Measurements from ENCODE around the gene SLC7A7. TPM values are rescaled to one million over a fixed set of nuclear protein-coding genes. Genes with fewer than 3 reads are reported as not detected.

The SLC7A7 gene
- total and polyA plus RNA-seq, 5 donors = 3.1 to 13.6 (median 7.5) TPM

DNA sequence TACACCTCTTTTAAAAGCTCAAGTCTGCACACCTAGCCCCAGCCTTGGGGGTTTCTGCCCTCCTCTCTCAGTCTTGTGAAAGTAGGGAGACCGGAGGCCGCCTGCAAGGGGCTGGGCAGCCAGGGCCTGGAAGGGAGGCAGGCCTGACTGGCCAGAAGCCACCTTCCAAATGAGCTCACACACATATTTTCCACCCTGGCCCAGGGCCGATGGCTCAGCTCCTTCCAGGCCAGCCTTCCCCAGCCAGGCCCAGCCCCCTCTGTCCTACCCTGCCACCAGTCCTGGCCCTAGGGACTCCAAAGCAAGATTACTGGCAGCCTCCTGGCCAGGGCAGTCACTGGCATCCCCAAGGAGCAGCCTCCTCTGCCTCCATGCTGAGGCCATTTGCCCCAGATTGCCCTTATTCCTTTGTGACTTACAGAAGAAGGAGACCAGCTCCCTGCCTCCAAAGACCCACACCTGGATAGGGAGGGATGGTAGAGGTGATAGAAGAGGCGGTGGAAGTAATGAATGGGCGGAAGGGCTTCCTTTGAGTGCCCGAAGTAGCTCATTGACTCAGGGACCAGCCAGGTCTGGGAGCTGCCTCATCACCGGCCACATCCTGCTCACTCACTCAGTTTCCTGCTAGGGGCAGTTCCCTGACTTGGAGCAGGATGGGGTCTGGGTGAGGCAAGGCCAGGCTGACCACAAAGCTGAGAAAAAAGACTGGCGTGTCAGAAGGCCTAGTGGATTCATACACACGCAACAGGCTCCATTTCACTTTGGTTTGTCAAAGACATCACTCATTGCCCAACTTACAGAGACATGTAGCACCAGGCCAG is 35.9 kb upstream of the SLC7A7 start:
- Histone ChIP-seq H3K27me3 (ENCODE audit: control insufficient read depth, insufficient read depth) (no peaks in the 10 kb centered on the region), H3K4me3 (ENCODE audit: low read length) (no peak overlapping the region), H3K4me1 (ENCODE audit: control insufficient read depth, insufficient read depth, low read length) (peaks cover 25% of the 10 kb centered on the region), H3K27ac (ENCODE audit: low read length) (peak overlapping the region; percentile 82), H3K9me3 (ENCODE audit: control insufficient read depth, low read length) (no peaks in the 10 kb centered on the region)
- DNase-seq (peak; percentile 95 to 98 (median 97)), ATAC-seq (peak; percentile 82 to 86)
- WGBS = 36% methylated on average over 9 of the region's 9 CpGs
- intact Hi-C loops (cut with DNase I) = loop anchor here in 3 of 4 donors (1.0 to 10.0 kb wide), 5 partner anchors 28 to 466 kb away; no protein-coding TSS in a partner anchor

DNA sequence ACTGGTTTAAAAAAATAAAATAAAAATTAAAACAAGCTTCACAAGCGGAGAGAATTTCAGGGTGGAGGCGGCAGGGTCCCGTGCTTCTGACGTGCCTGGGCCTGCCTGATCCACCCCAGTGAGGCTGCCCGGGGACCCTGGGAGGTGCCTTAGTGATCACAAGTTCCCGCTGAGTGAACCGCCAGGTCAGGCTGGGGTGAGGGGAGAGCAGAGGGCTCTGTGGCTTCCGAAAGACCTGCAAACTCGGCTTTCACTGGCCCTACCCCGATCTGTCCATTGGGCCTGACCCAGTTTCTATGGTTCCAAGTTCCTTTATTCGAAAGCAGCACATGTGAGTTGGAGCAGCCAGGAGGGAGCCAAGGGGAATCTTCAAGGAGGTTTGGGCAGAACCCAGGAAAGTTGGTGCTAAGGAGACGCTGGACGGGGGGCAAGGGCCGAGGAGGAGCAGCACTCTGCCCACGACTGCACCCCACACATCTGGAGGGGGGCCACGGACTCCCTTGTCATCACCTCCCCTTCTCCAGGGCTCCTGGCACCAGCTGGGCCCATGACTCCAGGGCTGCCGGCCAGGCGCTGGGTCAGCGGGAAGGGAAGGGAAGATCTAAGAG is 34.1 kb upstream of the SLC7A7 start:
- WGBS = 48% methylated on average over 19 of the region's 19 CpGs
- Histone ChIP-seq H3K9me3 (ENCODE audit: control insufficient read depth, low read length) (no peaks in the 10 kb centered on the region), H3K4me3 (ENCODE audit: low read length) (no peak overlapping the region), H3K27ac (ENCODE audit: low read length) (peak overlapping the region; percentile 94), H3K4me1 (ENCODE audit: control insufficient read depth, insufficient read depth, low read length) (peaks cover 25% of the 10 kb centered on the region), H3K27me3 (ENCODE audit: control insufficient read depth, insufficient read depth) (no peaks in the 10 kb centered on the region)
- intact Hi-C loops (cut with DNase I) = no loop called here
- DNase-seq = peak; percentile 79 to 92 (median 89)
- ATAC-seq = peak; percentile 9 to 19

DNA sequence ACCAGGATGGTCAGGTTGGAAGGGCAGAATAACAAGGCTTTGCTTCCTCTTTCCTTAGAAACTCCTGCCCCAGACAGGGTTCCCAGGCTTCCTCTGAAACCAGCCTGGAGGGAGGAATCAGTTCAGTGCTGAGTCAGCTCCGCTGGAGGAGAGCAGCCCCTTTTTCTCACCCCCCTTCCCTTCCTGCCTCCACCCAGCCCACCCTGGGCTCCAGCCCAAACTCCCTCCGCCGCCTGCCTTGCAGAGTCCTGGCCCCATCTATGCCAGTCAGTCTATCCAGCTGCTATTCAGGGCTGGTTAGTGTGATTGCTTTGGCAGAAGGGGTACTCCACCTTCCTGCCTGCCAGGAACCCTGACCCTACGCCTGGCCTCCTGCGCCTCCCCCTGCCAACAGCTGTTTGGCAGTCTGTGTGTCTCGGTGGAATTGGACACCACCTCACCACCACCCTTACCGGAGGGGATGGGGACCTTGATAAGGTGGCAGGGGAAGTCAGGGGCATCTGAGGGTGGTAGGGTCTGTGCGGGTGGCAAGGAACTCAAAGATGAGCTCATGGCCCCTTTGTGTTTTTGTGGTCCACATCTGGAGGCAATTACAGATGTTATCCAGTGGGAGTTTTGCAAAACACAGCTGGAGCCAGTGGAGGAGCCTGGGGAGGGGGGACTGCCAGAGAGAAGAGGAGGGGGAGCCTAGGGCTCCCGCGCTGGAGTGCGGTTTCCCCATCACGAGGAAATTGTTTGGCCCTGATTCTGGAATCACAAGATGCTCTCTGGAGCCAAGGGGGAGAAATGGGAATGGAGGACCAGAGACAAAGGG is 33.3 kb upstream of the SLC7A7 start:
- DNase-seq (peak; percentile 82 to 94 (median 90)), ATAC-seq (peak; percentile 69 to 70)
- no peaks in the 10 kb centered on the region for H3K9me3 ChIP-seq (ENCODE audit: control insufficient read depth, low read length)
- peaks cover 25% of the 10 kb centered on the region for H3K4me1 ChIP-seq (ENCODE audit: control insufficient read depth, insufficient read depth, low read length)
- peak overlapping the region; percentile 94 for H3K27ac ChIP-seq (ENCODE audit: low read length)
- 4% methylated on average over 12 of the region's 12 CpGs for WGBS
- H3K4me3 ChIP-seq (ENCODE audit: low read length) = no peak overlapping the region
- no peaks in the 10 kb centered on the region for H3K27me3 ChIP-seq (ENCODE audit: control insufficient read depth, insufficient read depth)
- intact Hi-C loops (cut with DNase I) = no loop called here

DNA sequence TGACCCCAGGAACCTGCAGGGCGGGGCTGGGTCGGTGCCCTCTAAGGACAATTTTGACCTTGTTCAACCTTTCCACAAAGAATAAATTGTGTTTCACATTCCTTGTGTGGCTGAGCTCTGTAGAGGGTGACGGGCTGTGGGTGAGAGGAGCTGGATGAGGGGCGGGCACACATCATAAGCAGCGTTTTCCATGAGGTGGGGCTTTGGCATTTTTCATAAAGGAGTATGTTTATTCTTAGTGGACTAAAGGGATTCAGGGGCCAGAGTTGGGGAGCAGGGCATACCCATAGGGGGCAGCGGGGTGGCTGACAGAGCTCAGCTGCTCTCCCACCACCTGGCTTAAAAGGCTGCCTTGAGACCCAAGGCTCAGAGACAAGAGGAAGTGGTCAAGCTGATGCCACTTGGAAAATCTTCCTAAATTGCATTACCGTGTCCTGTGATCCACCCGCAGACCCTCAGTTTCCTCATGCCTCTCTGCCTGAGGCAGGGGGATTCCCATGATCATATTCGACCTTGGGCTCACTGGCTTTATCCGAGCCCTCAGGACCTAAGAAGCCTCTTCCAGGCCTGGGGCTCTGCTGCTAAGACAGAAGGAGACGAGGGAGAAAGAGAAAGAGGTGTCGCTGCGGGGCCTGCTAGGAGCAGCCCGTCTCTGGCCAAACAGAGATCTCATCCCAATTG is 32.6 kb upstream of the SLC7A7 start:
- H3K4me3 ChIP-seq (ENCODE audit: low read length) = no peak overlapping the region
- H3K27ac ChIP-seq (ENCODE audit: low read length) = peak overlapping the region; percentile 94
- ATAC-seq (no peak), DNase-seq (peak in 1 of 3 donors; percentile 56)
- H3K9me3 ChIP-seq (ENCODE audit: control insufficient read depth, low read length) = no peaks in the 10 kb centered on the region
- intact Hi-C loops (cut with DNase I) = no loop called here
- 40% methylated on average over 14 of the region's 14 CpGs for WGBS
- no peaks in the 10 kb centered on the region for H3K27me3 ChIP-seq (ENCODE audit: control insufficient read depth, insufficient read depth)
- H3K4me1 ChIP-seq (ENCODE audit: control insufficient read depth, insufficient read depth, low read length) = peaks cover 25% of the 10 kb centered on the region

DNA sequence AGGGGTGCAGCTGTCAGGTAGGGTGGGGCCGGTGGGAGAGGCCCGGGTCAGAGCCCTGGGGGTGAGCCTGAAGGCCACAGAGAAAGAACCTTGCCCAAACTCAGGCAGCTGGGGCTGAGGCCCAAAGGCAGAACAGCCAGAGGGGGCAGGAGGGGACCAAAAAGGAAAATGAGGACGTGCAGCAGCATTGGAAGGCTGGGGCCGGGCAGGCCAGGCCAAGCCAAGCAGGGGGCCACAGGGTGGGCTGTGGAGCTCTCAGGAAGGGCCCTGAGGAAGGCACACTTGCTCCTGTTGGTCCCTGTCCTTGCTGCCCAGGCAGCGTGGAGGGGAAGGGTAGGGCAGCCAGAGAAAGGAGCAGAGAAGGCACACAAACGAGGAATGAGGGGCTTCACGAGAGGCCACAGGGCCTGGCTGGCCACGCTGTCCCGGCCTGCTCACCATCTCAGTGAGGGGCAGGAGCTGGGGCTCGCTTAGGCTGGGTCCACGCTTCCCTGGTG is 31.6 kb upstream of the SLC7A7 start:
- Histone ChIP-seq H3K27me3 (ENCODE audit: control insufficient read depth, insufficient read depth) (no peaks in the 10 kb centered on the region), H3K4me3 (ENCODE audit: low read length) (no peak overlapping the region), H3K27ac (ENCODE audit: low read length) (peak overlapping the region; percentile 5), H3K9me3 (ENCODE audit: control insufficient read depth, low read length) (no peaks in the 10 kb centered on the region), H3K4me1 (ENCODE audit: control insufficient read depth, insufficient read depth, low read length) (peaks cover 25% of the 10 kb centered on the region)
- DNase-seq = no peak
- ATAC-seq = no peak
- intact Hi-C loops (cut with DNase I) = no loop called here
- 71% methylated on average over 11 of the region's 11 CpGs for WGBS

DNA sequence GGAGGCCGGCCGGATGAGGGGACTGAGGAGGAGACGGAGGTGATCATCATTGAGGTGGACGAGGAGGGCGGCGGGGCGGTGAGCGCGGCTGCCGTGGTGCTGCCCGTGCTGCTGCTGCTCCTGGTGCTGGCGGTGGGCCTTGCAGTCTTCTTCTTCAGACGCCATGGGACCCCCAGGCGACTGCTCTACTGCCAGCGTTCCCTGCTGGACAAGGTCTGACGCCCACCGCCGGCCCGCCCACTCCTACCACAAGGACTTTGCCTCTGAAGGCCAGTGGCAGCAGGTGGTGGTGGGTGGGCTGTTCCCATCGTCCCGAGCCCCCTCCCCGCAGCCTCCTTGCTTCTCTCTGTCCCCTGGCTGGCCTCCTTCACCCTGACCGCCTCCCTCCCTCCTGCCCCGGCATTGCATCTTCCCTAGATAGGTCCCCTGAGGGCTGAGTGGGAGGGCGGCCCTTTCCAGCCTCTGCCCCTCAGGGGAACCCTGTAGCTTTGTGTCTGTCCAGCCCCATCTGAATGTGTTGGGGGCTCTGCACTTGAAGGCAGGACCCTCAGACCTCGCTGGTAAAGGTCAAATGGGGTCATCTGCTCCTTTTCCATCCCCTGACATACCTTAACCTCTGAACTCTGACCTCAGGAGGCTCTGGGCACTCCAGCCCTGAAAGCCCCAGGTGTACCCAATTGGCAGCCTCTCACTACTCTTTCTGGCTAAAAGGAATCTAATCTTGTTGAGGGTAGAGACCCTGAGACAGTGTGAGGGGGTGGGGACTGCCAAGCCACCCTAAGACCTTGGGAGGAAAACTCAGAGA is 30.8 kb upstream of the SLC7A7 start:
- Histone ChIP-seq H3K4me3 (ENCODE audit: low read length) (no peak overlapping the region), H3K9me3 (ENCODE audit: control insufficient read depth, low read length) (no peaks in the 10 kb centered on the region), H3K27ac (ENCODE audit: low read length) (no peak overlapping the region), H3K4me1 (ENCODE audit: control insufficient read depth, insufficient read depth, low read length) (peaks cover 20% of the 10 kb centered on the region), H3K27me3 (ENCODE audit: control insufficient read depth, insufficient read depth) (no peaks in the 10 kb centered on the region)
- WGBS = 81% methylated on average over 26 of the region's 26 CpGs
- peak in 1 of 3 donors; percentile 57 for DNase-seq
- intact Hi-C loops (cut with DNase I) = no loop called here
- no peak for ATAC-seq

DNA sequence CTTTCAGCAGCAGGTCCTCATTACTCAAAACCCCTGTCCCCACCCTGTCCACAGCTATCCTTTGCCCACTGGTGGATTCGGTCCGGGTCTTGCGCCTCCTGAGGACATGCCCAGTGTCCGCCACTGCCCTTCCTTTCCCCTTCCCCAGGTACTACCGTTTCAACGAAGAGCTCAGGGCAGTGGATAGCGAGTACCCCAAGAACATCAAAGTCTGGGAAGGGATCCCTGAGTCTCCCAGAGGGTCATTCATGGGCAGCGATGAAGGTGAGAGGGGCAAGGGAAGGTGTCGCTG is 29.8 kb upstream of the SLC7A7 start:
- ATAC-seq (no peak), DNase-seq (no peak)
- no peaks in the 10 kb centered on the region for H3K9me3 ChIP-seq (ENCODE audit: control insufficient read depth, low read length)
- no peak overlapping the region for H3K27ac ChIP-seq (ENCODE audit: low read length)
- H3K4me1 ChIP-seq (ENCODE audit: control insufficient read depth, insufficient read depth, low read length) = peaks cover 16% of the 10 kb centered on the region
- H3K27me3 ChIP-seq (ENCODE audit: control insufficient read depth, insufficient read depth) = no peaks in the 10 kb centered on the region
- intact Hi-C loops (cut with DNase I) = no loop called here
- no peak overlapping the region for H3K4me3 ChIP-seq (ENCODE audit: low read length)
- 84% methylated on average over 9 of the region's 9 CpGs for WGBS

DNA sequence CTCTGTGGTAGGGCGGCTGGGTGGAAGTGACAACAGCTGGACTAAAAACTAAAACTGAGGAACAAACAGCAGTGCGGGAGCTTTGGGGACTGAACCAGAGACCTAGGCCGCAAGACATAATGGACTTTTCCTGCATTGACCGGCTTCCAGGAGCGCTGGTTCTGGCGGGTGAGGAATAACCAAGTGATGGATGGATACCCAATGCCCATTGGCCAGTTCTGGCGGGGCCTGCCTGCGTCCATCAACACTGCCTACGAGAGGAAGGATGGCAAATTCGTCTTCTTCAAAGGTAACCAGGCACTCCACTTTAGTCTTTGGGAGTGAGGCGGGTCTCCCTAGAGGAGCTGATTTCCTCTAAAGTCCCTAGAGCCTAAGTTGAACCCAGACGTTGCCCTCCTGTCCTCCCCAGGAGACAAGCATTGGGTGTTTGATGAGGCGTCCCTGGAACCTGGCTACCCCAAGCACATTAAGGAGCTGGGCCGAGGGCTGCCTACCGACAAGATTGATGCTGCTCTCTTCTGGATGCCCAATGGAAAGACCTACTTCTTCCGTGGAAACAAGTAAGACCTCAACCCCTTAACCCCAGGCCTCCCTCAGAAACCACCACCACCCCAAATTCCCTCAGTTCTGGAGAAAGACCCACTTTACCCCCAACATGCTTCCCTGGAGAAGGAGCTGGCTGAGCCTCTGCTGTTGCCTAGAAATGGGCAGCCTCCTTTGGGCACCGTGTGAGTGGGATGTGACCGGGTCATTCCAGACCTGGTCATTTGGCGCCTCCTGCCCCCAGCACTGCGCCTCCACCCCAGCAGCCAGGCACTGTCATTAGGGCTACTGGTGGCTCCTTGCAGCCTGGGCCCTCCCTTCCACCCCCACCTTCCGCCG is 29.2 kb upstream of the SLC7A7 start:
- WGBS = 88% methylated on average over 22 of the region's 22 CpGs
- H3K27me3 ChIP-seq (ENCODE audit: control insufficient read depth, insufficient read depth) = no peaks in the 10 kb centered on the region
- no peak overlapping the region for H3K27ac ChIP-seq (ENCODE audit: low read length)
- H3K9me3 ChIP-seq (ENCODE audit: control insufficient read depth, low read length) = no peaks in the 10 kb centered on the region
- H3K4me3 ChIP-seq (ENCODE audit: low read length) = no peak overlapping the region
- DNase-seq = no peak
- peaks cover 14% of the 10 kb centered on the region for H3K4me1 ChIP-seq (ENCODE audit: control insufficient read depth, insufficient read depth, low read length)
- no peak for ATAC-seq
- intact Hi-C loops (cut with DNase I) = no loop called here

DNA sequence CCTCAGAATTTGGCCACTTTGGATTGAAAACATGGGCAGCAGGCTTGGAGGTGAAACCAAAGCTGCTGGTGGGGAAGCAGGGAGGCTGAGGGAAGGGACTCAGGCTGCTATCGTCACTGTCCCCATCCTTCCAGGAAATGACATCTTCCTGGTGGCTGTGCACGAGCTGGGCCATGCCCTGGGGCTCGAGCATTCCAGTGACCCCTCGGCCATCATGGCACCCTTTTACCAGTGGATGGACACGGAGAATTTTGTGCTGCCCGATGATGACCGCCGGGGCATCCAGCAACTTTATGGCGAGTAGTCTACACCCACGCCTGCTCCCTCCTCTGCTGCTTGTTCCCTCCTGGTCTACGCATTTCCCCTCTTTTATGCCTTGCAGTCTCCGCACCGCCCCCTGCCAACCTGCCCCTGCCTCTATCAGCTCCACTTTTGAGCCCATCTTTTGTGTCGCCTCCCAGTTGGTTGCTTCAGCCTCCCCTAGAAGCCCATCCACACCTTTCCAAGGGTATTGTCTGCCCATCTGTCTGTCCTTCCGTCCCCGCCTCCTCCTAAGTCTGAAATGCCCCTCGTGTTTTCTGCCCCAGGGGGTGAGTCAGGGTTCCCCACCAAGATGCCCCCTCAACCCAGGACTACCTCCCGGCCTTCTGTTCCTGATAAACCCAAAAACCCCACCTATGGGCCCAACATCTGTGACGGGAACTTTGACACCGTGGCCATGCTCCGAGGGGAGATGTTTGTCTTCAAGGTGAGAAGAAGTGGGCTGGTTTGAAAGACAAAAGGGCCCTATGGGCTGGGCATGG is 28.1 kb upstream of the SLC7A7 start:
- H3K27me3 ChIP-seq (ENCODE audit: control insufficient read depth, insufficient read depth) = no peaks in the 10 kb centered on the region
- intact Hi-C loops (cut with DNase I) = no loop called here
- no peak overlapping the region for H3K27ac ChIP-seq (ENCODE audit: low read length)
- no peak for ATAC-seq
- no peak overlapping the region for H3K4me3 ChIP-seq (ENCODE audit: low read length)
- peaks cover 10% of the 10 kb centered on the region for H3K4me1 ChIP-seq (ENCODE audit: control insufficient read depth, insufficient read depth, low read length)
- no peaks in the 10 kb centered on the region for H3K9me3 ChIP-seq (ENCODE audit: control insufficient read depth, low read length)
- DNase-seq = no peak
- 81% methylated on average over 21 of the region's 21 CpGs for WGBS
